GM12878 (cell line): ENCODE data around the gene SELENOP. TPM values are rescaled to one million over a fixed set of nuclear protein-coding genes. Genes with fewer than 3 reads are reported as not detected.

Experiments
- ATAC-seq: fragments of 200-7000 bp; cut with Tn5 transposase; 3 replicates; pipeline ENCODE4 v1.9.1; 2020; ENCODE audit warnings: mild to moderate bottlenecking, moderate library complexity
- BruUV-seq: library from RNA; stranded (reverse); fragments of 400-500 nt; replicated peaks from 2 replicates; lab custom pipeline; 2021; lab: Mats Ljungman, UMichigan
- CTCF ChIA-PET: fragments of 300-600 bp; sonication (Branson Sonifier 250); formaldehyde crosslinking; extraction: SDS; loops from one replicate; lab custom pipeline; 2021; ENCODE audit warnings: inconsistent platforms; lab: Yijun Ruan, JAX
- POLR2A ChIA-PET: fragments of 350-600 bp; formaldehyde crosslinking; extraction: SDS; loops from one replicate; lab custom pipeline; 2021; ENCODE audit warnings: inconsistent platforms; lab: Charles Lee
- RAD21 ChIA-PET: fragments of 300-600 bp; sonication (Branson Sonifier 250); formaldehyde crosslinking; loops from one replicate; lab custom pipeline; 2023; ENCODE audit warnings: antibody characterized with exemption; ENCODE audit not compliant: unreplicated experiment; lab: Charles Lee
- SMC1A ChIA-PET: fragments of 300-600 bp; sonication (Branson Sonifier 250); formaldehyde crosslinking; loops from one replicate; lab custom pipeline; 2023; ENCODE audit not compliant: unreplicated experiment, uncharacterized antibody; lab: Charles Lee
- DNase-seq: peaks from one replicate; pipeline ENCODE4 v3.0.0-alpha.2; 2011; ENCODE audit warnings: low read depth, low spot score
- FAIRE-seq: peaks from 3 replicates; lab custom pipeline; 2011; peaks lifted over from hg19 to GRCh38; lab: Jason Lieb, UNC
- H2AFZ ChIP-seq: 2 replicates; pipeline ENCODE4 v1.6.0; 2011; ENCODE audit warnings: low read depth, low read length, control low read depth; ENCODE audit not compliant: control insufficient read depth
- H3K27ac ChIP-seq: 2 replicates; pipeline ENCODE4 v1.5.1; 2011; ENCODE audit warnings: control low read depth; ENCODE audit not compliant: control insufficient read depth, insufficient read depth
- H3K27me3 ChIP-seq, 2 experiments: replicated peaks in 1 of 2; 2 replicates each; pipeline versions ENCODE4 v1.6.0 to v1.6.1; 2011; ENCODE audit warnings: low read length in 1 of 2; ENCODE audit not compliant: control insufficient read depth in 2 of 2, insufficient read depth in 2 of 2
- H3K36me3 ChIP-seq, 2 experiments: 2 replicates each; pipeline ENCODE4 v1.5.1; 2011; ENCODE audit warnings: low read length in 1 of 2; ENCODE audit not compliant: control insufficient read depth in 2 of 2, insufficient read depth in 2 of 2
- H3K4me1 ChIP-seq: 2 replicates; pipeline ENCODE4 v1.6.1; 2011; ENCODE audit warnings: mild to moderate bottlenecking, low read length, moderate library complexity, mixed read lengths; ENCODE audit not compliant: control insufficient read depth, insufficient read depth
- H3K4me2 ChIP-seq: 2 replicates; pipeline ENCODE4 v1.6.0; 2011; ENCODE audit warnings: control low read depth; ENCODE audit not compliant: control insufficient read depth, insufficient read depth
- H3K4me3 ChIP-seq: fragments of 200-600 bp; sonication (generic); 2 replicates; pipeline ENCODE4 v1.5.1; 2016
- H3K79me2 ChIP-seq: 2 replicates; pipeline ENCODE4 v1.6.0; 2011; ENCODE audit warnings: low read length; ENCODE audit not compliant: control insufficient read depth, insufficient read depth
- H3K9ac ChIP-seq: 2 replicates; pipeline ENCODE4 v1.8.0; 2011; ENCODE audit warnings: low read length, control low read depth, mixed read lengths; ENCODE audit not compliant: control insufficient read depth, insufficient read depth
- H3K9me3 ChIP-seq: replicated peaks from 3 replicates; pipeline ENCODE4 v1.5.1; 2011; ENCODE audit warnings: mild to moderate bottlenecking, low read length; ENCODE audit not compliant: control insufficient read depth, insufficient read depth
- H4K20me1 ChIP-seq: 2 replicates; pipeline ENCODE4 v1.6.0; 2011; ENCODE audit not compliant: control insufficient read depth, insufficient read depth
- BHLHE40 ChIP-seq, 2 experiments: fragments of 450-650 bp in 1 of 2; IDR thresholded peaks; 2 replicates each; pipeline ENCODE4 v1.6.1; 2011 to 2017; ENCODE audit warnings: low read depth in 2 of 2, borderline replicate concordance in 1 of 2, improper control_type of control experiment in 1 of 2, low read length in 1 of 2, mild to moderate bottlenecking in 1 of 2
- BMI1 ChIP-seq: fragments of 450-650 bp; IDR thresholded peaks from 2 replicates; pipeline ENCODE4 v1.6.1; 2016; ENCODE audit warnings: mild to moderate bottlenecking, moderate library complexity, borderline replicate concordance
- CHD2 ChIP-seq: IDR thresholded peaks from 2 replicates; pipeline ENCODE4 v1.6.1; 2011; ENCODE audit warnings: low read depth, low read length, improper control_type of control experiment, borderline replicate concordance
- HDAC2 ChIP-seq: fragments of 200-600 bp; sonication (generic); IDR thresholded peaks from 2 replicates; pipeline ENCODE4 v1.6.1; 2017
- MTA3 ChIP-seq: IDR thresholded peaks from 2 replicates; pipeline ENCODE4 v1.6.1; 2012; ENCODE audit warnings: low read length, inconsistent platforms, borderline replicate concordance
- NFXL1 ChIP-seq: fragments of 450-650 bp; IDR thresholded peaks from 2 replicates; pipeline ENCODE4 v1.6.1; 2017; ENCODE audit warnings: antibody characterized with exemption, mild to moderate bottlenecking, borderline replicate concordance
- RELA ChIP-seq: fragments of 450-650 bp; IDR thresholded peaks from 2 replicates; pipeline ENCODE4 v1.8.0; 2014; ENCODE audit warnings: borderline replicate concordance; ENCODE audit not compliant: partially characterized antibody
- SREBF2 ChIP-seq: IDR thresholded peaks from 2 replicates; pipeline ENCODE4 v1.6.1; 2012; ENCODE audit warnings: mild to moderate bottlenecking, low read length
- WGBS: methylation state at CpG from one replicate; pipeline ENCODE4 v1.1.6; 2016; ENCODE audit warnings: low lambda C conversion rate; ENCODE audit not compliant: insufficient replicate concordance, insufficient coverage; ENCODE audit errors: missing lambda C conversion rate; 5-methylcytosine and 5-hydroxymethylcytosine counted together
- in situ Hi-C: fragments of 300-500 bp; cut with MboI; formaldehyde crosslinking; loops from 9 replicates; pipeline ENCODE4 v1.14.3; 2018; ENCODE audit warnings: mixed read lengths
- intact Hi-C: fragments of 100-400 bp; cut with micrococcal nuclease; formaldehyde crosslinking; loops from one replicate; pipeline ENCODE4 v1.14.2; 2022; ENCODE audit not compliant: unreplicated experiment
- polyA plus RNA-seq, 11 experiments: library from polyadenylated mRNA; depleted of rRNA in 4 of 11; unstranded in 6 of 11; stranded (reverse) in 5 of 11; fragments of >200 nt; fragmentation: Nextera tagmentation in 4 of 11; fragmentation: Illumina TruSeq in 1 of 11; extraction: Ambion mirVana in 4 of 11; extraction: Trizol in 1 of 11; gene quantifications; 1 replicate in 1 of 11; 2 replicates in 10 of 11; pipeline versions ENCODE4 v1.2.1 to v1.2.3, GENCODE V29; 2011 to 2016; ENCODE audit warnings: inconsistent platforms in 2 of 11, missing spikeins in 2 of 11, low read depth in 1 of 11
- total RNA-seq, 4 experiments: library from RNA; depleted of rRNA in 3 of 4; stranded (reverse); fragments of >200 nt in 3 of 4; fragmentation: Illumina TruSeq in 1 of 4; extraction: Trizol in 1 of 4; gene quantifications; 2 replicates each; pipeline versions ENCODE4 v1.2.1 to v1.2.3, GENCODE V29; 2013 to 2021
- TF ChIP-seq, protein P1 (sequence below): fragments of 450-650 bp; formaldehyde crosslinking; IDR thresholded peaks from 2 replicates; pipeline ENCODE4 v1.4.0; 2022; ENCODE audit warnings: mild to moderate bottlenecking, moderate library complexity
- TF ChIP-seq, protein P2 (sequence below): IDR thresholded peaks from 2 replicates; pipeline ENCODE4 v1.6.1; 2011; ENCODE audit warnings: low read depth, mild to moderate bottlenecking, low read length, moderate library complexity, borderline replicate concordance; ENCODE audit errors: extremely low read depth
- TF ChIP-seq, protein P3 (sequence below): fragments of 450-650 bp; formaldehyde crosslinking; IDR thresholded peaks from 2 replicates; pipeline ENCODE4 v1.4.0; 2020; ENCODE audit warnings: mild to moderate bottlenecking, moderate library complexity
- TF ChIP-seq, protein P4 (sequence below): fragments of 450-650 bp; IDR thresholded peaks from 2 replicates; pipeline ENCODE4 v1.6.1; 2016; ENCODE audit warnings: mild to moderate bottlenecking

Gene SELENOP
- total and polyA plus RNA-seq, 10 of the 15 experiments (the other 5 are each of a cell fraction or from before 2014, with no cell fraction given): 0.08 to 5.1 (median 0.88) TPM; not detected in 3

DNA sequence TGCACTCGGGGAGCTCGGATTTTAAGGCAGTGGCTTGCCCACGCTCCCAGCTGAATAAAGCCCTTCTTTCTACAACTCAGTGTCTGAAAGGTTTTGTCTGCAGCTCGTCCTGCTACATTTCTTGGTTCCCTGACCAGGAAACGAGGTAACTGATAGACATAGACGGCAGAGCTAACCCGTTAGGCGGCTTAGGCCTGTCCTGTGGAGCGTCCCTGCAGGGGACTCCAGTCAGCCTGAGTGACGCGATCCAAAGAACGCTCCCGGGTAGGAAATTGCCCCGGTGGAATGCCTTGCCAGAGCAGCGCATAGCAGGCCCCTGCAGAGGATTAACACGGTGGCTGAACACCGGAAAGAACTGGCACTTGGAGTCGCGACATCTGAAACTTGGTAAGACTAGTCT, 1.8 kb upstream of the SELENOP start:
- H3K9me3 ChIP-seq: no peaks in the 10 kb centered on the region
- no peak for FAIRE-seq
- no peak overlapping the region for H3K27ac ChIP-seq
- ChIA-PET CTCF (no interaction called here), RAD21 (no interaction called here), POLR2A (no interaction called here), SMC1A (no interaction called here)
- H3K79me2 ChIP-seq: no peaks in the 10 kb centered on the region
- no peak for ATAC-seq
- 89% methylated on average over 19 of the region's 19 CpGs for WGBS
- H3K4me2 ChIP-seq: no peak overlapping the region
- intact Hi-C loops: no loop called here
- TF ChIP-seq, protein P1, sequence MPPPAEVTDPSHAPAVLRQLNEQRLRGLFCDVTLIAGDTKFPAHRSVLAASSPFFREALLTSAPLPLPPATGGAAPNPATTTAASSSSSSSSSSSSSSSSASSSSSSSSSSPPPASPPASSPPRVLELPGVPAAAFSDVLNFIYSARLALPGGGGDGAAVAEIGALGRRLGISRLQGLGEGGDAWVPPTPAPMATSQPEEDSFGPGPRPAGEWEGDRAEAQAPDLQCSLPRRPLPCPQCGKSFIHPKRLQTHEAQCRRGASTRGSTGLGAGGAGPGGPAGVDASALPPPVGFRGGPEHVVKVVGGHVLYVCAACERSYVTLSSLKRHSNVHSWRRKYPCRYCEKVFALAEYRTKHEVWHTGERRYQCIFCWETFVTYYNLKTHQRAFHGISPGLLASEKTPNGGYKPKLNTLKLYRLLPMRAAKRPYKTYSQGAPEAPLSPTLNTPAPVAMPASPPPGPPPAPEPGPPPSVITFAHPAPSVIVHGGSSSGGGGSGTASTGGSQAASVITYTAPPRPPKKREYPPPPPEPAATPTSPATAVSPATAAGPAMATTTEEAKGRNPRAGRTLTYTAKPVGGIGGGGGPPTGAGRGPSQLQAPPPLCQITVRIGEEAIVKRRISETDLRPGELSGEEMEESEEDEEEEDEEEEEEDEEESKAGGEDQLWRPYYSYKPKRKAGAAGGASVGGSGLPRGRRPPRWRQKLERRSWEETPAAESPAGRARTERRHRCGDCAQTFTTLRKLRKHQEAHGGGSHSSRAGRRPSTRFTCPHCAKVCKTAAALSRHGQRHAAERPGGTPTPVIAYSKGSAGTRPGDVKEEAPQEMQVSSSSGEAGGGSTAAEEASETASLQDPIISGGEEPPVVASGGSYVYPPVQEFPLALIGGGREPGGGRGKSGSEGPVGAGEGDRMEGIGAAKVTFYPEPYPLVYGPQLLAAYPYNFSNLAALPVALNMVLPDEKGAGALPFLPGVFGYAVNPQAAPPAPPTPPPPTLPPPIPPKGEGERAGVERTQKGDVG: no peak
- TF ChIP-seq, protein P2, sequence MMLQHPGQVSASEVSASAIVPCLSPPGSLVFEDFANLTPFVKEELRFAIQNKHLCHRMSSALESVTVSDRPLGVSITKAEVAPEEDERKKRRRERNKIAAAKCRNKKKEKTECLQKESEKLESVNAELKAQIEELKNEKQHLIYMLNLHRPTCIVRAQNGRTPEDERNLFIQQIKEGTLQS: no peak
- TF ChIP-seq HDAC2 (no peak), RELA (no peak), BHLHE40 (IDR thresholded peaks at IDR 0.05; ENCODE audit: borderline replicate concordance in 1 of 2, low read depth in 2 of 2, low read length in 1 of 2) (no peak), SREBF2 (no peak), CHD2 (no peak), MTA3 (no peak), NFXL1 (no peak), BMI1 (no peak)
- TF ChIP-seq, protein P3, sequence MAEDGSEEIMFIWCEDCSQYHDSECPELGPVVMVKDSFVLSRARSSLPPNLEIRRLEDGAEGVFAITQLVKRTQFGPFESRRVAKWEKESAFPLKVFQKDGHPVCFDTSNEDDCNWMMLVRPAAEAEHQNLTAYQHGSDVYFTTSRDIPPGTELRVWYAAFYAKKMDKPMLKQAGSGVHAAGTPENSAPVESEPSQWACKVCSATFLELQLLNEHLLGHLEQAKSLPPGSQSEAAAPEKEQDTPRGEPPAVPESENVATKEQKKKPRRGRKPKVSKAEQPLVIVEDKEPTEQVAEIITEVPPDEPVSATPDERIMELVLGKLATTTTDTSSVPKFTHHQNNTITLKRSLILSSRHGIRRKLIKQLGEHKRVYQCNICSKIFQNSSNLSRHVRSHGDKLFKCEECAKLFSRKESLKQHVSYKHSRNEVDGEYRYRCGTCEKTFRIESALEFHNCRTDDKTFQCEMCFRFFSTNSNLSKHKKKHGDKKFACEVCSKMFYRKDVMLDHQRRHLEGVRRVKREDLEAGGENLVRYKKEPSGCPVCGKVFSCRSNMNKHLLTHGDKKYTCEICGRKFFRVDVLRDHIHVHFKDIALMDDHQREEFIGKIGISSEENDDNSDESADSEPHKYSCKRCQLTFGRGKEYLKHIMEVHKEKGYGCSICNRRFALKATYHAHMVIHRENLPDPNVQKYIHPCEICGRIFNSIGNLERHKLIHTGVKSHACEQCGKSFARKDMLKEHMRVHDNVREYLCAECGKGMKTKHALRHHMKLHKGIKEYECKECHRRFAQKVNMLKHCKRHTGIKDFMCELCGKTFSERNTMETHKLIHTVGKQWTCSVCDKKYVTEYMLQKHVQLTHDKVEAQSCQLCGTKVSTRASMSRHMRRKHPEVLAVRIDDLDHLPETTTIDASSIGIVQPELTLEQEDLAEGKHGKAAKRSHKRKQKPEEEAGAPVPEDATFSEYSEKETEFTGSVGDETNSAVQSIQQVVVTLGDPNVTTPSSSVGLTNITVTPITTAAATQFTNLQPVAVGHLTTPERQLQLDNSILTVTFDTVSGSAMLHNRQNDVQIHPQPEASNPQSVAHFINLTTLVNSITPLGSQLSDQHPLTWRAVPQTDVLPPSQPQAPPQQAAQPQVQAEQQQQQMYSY (CRISPR knock-in tag): no peak
- TF ChIP-seq, protein P4, sequence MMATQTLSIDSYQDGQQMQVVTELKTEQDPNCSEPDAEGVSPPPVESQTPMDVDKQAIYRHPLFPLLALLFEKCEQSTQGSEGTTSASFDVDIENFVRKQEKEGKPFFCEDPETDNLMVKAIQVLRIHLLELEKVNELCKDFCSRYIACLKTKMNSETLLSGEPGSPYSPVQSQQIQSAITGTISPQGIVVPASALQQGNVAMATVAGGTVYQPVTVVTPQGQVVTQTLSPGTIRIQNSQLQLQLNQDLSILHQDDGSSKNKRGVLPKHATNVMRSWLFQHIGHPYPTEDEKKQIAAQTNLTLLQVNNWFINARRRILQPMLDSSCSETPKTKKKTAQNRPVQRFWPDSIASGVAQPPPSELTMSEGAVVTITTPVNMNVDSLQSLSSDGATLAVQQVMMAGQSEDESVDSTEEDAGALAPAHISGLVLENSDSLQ: no peak
- BruUV-seq: no TSS peak
- no peak overlapping the region for H3K4me3 ChIP-seq
- no peaks in the 10 kb centered on the region for H4K20me1 ChIP-seq
- no peaks in the 10 kb centered on the region for H3K27me3 ChIP-seq
- H3K9ac ChIP-seq: no peak overlapping the region
- in situ Hi-C loops: no loop called here
- no peak overlapping the region for H2AFZ ChIP-seq
- no peak for DNase-seq
- no peaks in the 10 kb centered on the region for H3K4me1 ChIP-seq
- H3K36me3 ChIP-seq: no peaks in the 10 kb centered on the region
